ENCODE results near the gene GMEB1.

DNA sequence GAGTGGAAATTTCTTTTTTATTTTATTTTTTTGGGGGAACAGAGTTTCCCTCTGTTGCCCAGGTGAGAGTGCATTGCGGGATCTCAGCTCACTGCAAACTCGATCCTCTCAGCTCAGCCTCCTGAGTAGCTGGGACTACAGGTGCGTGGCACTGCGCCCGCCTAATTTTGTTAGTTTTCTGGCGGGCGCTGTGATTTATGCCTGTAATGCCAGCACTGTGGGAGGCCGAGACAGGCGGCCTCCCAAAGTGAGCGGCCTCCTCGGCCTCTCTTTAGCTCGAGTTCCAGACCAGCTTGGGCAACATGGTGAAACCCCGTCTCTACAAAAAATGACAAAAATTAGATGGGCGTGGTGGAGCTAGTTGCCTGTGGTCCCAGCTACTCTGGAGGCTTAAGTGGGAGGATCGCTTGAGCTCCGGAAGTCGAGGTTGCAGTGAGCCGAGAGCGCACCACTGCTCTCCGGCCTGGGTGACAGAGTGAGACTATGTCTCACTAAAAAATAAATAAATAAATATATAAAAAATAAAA, 2.7 kb downstream of the GMEB1 start:
- TF ChIP-seq CTCF (optimal IDR thresholded peaks at IDR 0.05 in 1 of 3, IDR thresholded peaks at IDR 0.05 in 1 of 3, conservative IDR thresholded peaks at IDR 0.05 in 1 of 3; ENCODE audit: extremely low read depth in 1 of 3, insufficient read depth in 2 of 3, low read length in 3 of 3): no peak
- no peak for TF ChIP-seq EZH2 (IDR thresholded peaks at IDR 0.05; ENCODE audit: low read length)
